SK-N-SH (cell line): ENCODE measurements around the gene LRP1-AS. TPM values are rescaled to one million over a fixed set of nuclear protein-coding genes. Genes with fewer than 3 reads are reported as not detected.

ENCODE experiments used
- CTCF ChIA-PET: fragments of 300-600, 350-600 bp; formaldehyde crosslinking; extraction: SDS; loops from one replicate; lab custom pipeline; 2021; lab: Yijun Ruan, JAX
- POLR2A ChIA-PET: fragments of 350-600 bp; sonication (Branson Sonifier 250); formaldehyde crosslinking; extraction: SDS; loops from one replicate; lab custom pipeline; 2020; ENCODE audit warnings: antibody characterized with exemption, inconsistent platforms; lab: Yijun Ruan, JAX
- DNase-seq: peaks from one replicate; pipeline ENCODE4 v3.0.0; 2012
- H2AFZ ChIP-seq: fragments of 200-600 bp; sonication (generic); 2 replicates; pipeline ENCODE4 v1.8.1; 2016; ENCODE audit warnings: antibody characterized with exemption, mild to moderate bottlenecking, low read depth
- H3F3A ChIP-seq: fragments of 200-600 bp; sonication (generic); replicated peaks from 2 replicates; pipeline ENCODE3; 2016; ENCODE audit warnings: antibody characterized with exemption, mild to moderate bottlenecking; ENCODE audit not compliant: insufficient read depth
- H3K27ac ChIP-seq, 2 experiments: fragments of 200-500 bp in 1 of 2; fragments of 200-600 bp in 1 of 2; sonication (Bioruptor generic) in 1 of 2; sonication (generic), shearing (Covaris generic) in 1 of 2; 2 replicates each; pipeline versions ENCODE4 v1.5.1 to v1.6.1; 2014 to 2016; ENCODE audit warnings: low read depth in 2 of 2, inconsistent platforms in 1 of 2, low read length in 1 of 2, mild to moderate bottlenecking in 1 of 2, mixed read lengths in 1 of 2
- H3K27me3 ChIP-seq: fragments of 200-600 bp; sonication (generic), shearing (Covaris generic); 2 replicates; pipeline ENCODE4 v1.6.1; 2016; ENCODE audit warnings: mixed run types; ENCODE audit not compliant: insufficient read depth
- H3K36me3 ChIP-seq, 2 experiments: fragments of 200-500 bp in 1 of 2; fragments of 200-600 bp in 1 of 2; sonication (Bioruptor generic) in 1 of 2; sonication (generic) in 1 of 2; replicated peaks in 1 of 2; 2 replicates each; pipeline versions ENCODE3 to v1.5.1; 2014 to 2016; ENCODE audit warnings: low read length in 1 of 2, mild to moderate bottlenecking in 1 of 2; ENCODE audit not compliant: insufficient read depth in 2 of 2, control insufficient read depth in 1 of 2
- H3K4me1 ChIP-seq, 2 experiments: fragments of 200-500 bp in 1 of 2; fragments of 200-600 bp in 1 of 2; sonication (Bioruptor generic) in 1 of 2; sonication (generic), shearing (Covaris generic) in 1 of 2; 2 replicates each; pipeline versions ENCODE4 v1.5.1 to v1.6.1; 2014 to 2016; ENCODE audit warnings: low read depth in 1 of 2, low read length in 1 of 2, mixed run types in 1 of 2; ENCODE audit not compliant: insufficient read depth in 2 of 2, control insufficient read depth in 1 of 2
- H3K4me2 ChIP-seq: fragments of 200-600 bp; sonication (generic), shearing (Covaris generic); 2 replicates; pipeline ENCODE4 v1.6.1; 2017; ENCODE audit warnings: mixed run types
- H3K4me3 ChIP-seq, 2 experiments: fragments of 200-500 bp in 1 of 2; fragments of 200-600 bp in 1 of 2; sonication (Bioruptor generic) in 1 of 2; sonication (generic), shearing (Covaris generic) in 1 of 2; 2 replicates each; pipeline versions ENCODE4 v1.5.1 to v1.8.1; 2014 to 2016; ENCODE audit warnings: low read depth in 2 of 2, inconsistent platforms in 1 of 2, low read length in 1 of 2, mild to moderate bottlenecking in 1 of 2, mixed read lengths in 1 of 2, moderate library complexity in 1 of 2
- H3K79me2 ChIP-seq: fragments of 200-600 bp; sonication (generic); 2 replicates; pipeline ENCODE4 v1.8.1; 2017; ENCODE audit warnings: mild to moderate bottlenecking; ENCODE audit not compliant: insufficient read depth
- H3K9ac ChIP-seq: fragments of 200-600 bp; sonication (generic); 2 replicates; pipeline ENCODE4 v1.6.1; 2017; ENCODE audit warnings: mixed run types
- H3K9me2 ChIP-seq: fragments of 200-600 bp; sonication (generic); 2 replicates; pipeline ENCODE4 v1.6.1; 2017; ENCODE audit warnings: mixed run types
- H3K9me3 ChIP-seq: fragments of 200-600 bp; sonication (generic); 2 replicates; pipeline ENCODE4 v1.6.1; 2017; ENCODE audit warnings: mixed run types, mild to moderate bottlenecking, moderate library complexity
- H4K20me1 ChIP-seq: fragments of 200-600 bp; sonication (generic); 2 replicates; pipeline ENCODE4 v1.6.1; 2017; ENCODE audit warnings: mild to moderate bottlenecking, mixed run types; ENCODE audit not compliant: insufficient read depth
- CTCF ChIP-seq: fragments of 200-600 bp; sonication (generic); IDR thresholded peaks from 2 replicates; pipeline ENCODE4 v1.6.1; 2017; ENCODE audit warnings: antibody characterized with exemption, mild to moderate bottlenecking, moderate library complexity
- EZH2phosphoT487 ChIP-seq: fragments of 200-600 bp; sonication (generic); IDR thresholded peaks from 2 replicates; pipeline ENCODE4 v1.6.1; 2017; ENCODE audit warnings: low read depth, mixed run types, mild to moderate bottlenecking, antibody characterized with exemption, moderate library complexity, borderline replicate concordance
- FOSL2 ChIP-seq: IDR thresholded peaks from 2 replicates; pipeline ENCODE4 v1.4.0; 2012; ENCODE audit warnings: low read depth, mild to moderate bottlenecking, moderate library complexity, borderline replicate concordance
- FOXJ3 ChIP-seq: sonication (generic); formaldehyde crosslinking; IDR thresholded peaks from 2 replicates; pipeline ENCODE4 v1.5.1; 2020; ENCODE audit warnings: mild to moderate bottlenecking, missing genetic modification reagents
- FOXM1 ChIP-seq: IDR thresholded peaks from 2 replicates; pipeline ENCODE4 v1.4.0; 2012; ENCODE audit warnings: low read depth, mild to moderate bottlenecking
- GABPA ChIP-seq: IDR thresholded peaks from 2 replicates; pipeline ENCODE4 v1.4.0; 2012; ENCODE audit warnings: low read depth, mild to moderate bottlenecking
- GATA2 ChIP-seq: sonication (generic); formaldehyde crosslinking; IDR thresholded peaks from 2 replicates; pipeline ENCODE4 v1.5.0; 2020; ENCODE audit warnings: mild to moderate bottlenecking, missing genetic modification reagents
- IRF3 ChIP-seq: fragments of 150-350 bp; IDR thresholded peaks from 2 replicates; pipeline ENCODE4 v1.6.1; 2016; ENCODE audit warnings: mild to moderate bottlenecking, low read depth, low read length
- MEF2A ChIP-seq: IDR thresholded peaks from 2 replicates; pipeline ENCODE4 v1.4.0; 2012; ENCODE audit warnings: low read depth, borderline replicate concordance
- MXI1 ChIP-seq: IDR thresholded peaks from 2 replicates; pipeline ENCODE4 v1.6.1; 2012; ENCODE audit warnings: mild to moderate bottlenecking, low read depth, low read length, improper control_type of control experiment
- NFIC ChIP-seq: IDR thresholded peaks from 2 replicates; pipeline ENCODE4 v1.4.0; 2012; ENCODE audit warnings: borderline replicate concordance
- RAD21 ChIP-seq: IDR thresholded peaks from 2 replicates; pipeline ENCODE4 v1.6.1; 2012; ENCODE audit warnings: mild to moderate bottlenecking, low read length
- RFX5 ChIP-seq: IDR thresholded peaks from 2 replicates; pipeline ENCODE4 v1.6.1; 2012; ENCODE audit warnings: mild to moderate bottlenecking, improper control_type of control experiment, low read length
- RXRA ChIP-seq: IDR thresholded peaks from 2 replicates; pipeline ENCODE4 v1.4.0; 2012; ENCODE audit warnings: low read depth, mild to moderate bottlenecking, borderline replicate concordance
- SMC3 ChIP-seq: IDR thresholded peaks from 2 replicates; pipeline ENCODE4 v1.6.1; 2012; ENCODE audit warnings: low read depth, low read length, improper control_type of control experiment
- TCF12 ChIP-seq: IDR thresholded peaks from 2 replicates; pipeline ENCODE4 v1.4.0; 2012
- TEAD4 ChIP-seq: IDR thresholded peaks from 2 replicates; pipeline ENCODE4 v1.4.0; 2012; ENCODE audit warnings: mild to moderate bottlenecking, borderline replicate concordance; ENCODE audit not compliant: insufficient read depth
- USF2 ChIP-seq: fragments of 150-350 bp; IDR thresholded peaks from 2 replicates; pipeline ENCODE4 v1.6.1; 2017; ENCODE audit warnings: antibody characterized with exemption, low read length, low read depth, borderline replicate concordance
- ZBTB33 ChIP-seq: IDR thresholded peaks from 2 replicates; pipeline ENCODE4 v1.4.0; 2012; ENCODE audit warnings: low read depth, borderline replicate concordance
- WGBS: methylation state at CpG from one replicate; pipeline ENCODE4 v1.1.6; 2017; ENCODE audit warnings: low lambda C conversion rate; 5-methylcytosine and 5-hydroxymethylcytosine counted together
- polyA plus RNA-seq, 3 experiments: library from polyadenylated mRNA; depleted of rRNA; stranded (reverse); fragments of >200 nt; gene quantifications; 2 replicates each; pipeline ENCODE4 v1.2.3, GENCODE V29; 2012

The LRP1-AS gene
- polyA plus RNA-seq, 1 of the 3 experiments (the other 2 are of a cell fraction), result not detected

GRCh38 chr12:57157588-57158173, 10.3 kb upstream of the LRP1-AS start:
- no peaks in the 10 kb centered on the region for H3F3A ChIP-seq
- ChIA-PET POLR2A (interaction anchor here (1.0 kb wide), 1 partner anchor 30 kb away, joined by 3 read pairs; the partner anchor contains the start of gene LRP1), CTCF (interaction anchor here (1.0 to 33.3 kb wide), 6 partner anchors 23 to 302 kb away, joined by 3 to 616 read pairs (median 6); partner anchors contain the start of gene GLI1)
- TF ChIP-seq TEAD4, result no peak
- no peak for TF ChIP-seq MEF2A
- no peak for TF ChIP-seq FOXM1
- TF ChIP-seq GATA2 (CRISPR knock-in tag), result no peak
- no peak for TF ChIP-seq RXRA
- no peak for TF ChIP-seq RAD21
- TF ChIP-seq RFX5, result no peak
- TF ChIP-seq MXI1, result no peak
- no peak for TF ChIP-seq FOXJ3 (CRISPR knock-in tag)
- TF ChIP-seq TCF12, result no peak
- TF ChIP-seq EZH2phosphoT487, result no peak
- TF ChIP-seq GABPA, result no peak
- TF ChIP-seq USF2, result no peak
- no peak for TF ChIP-seq CTCF
- TF ChIP-seq SMC3, result no peak
- TF ChIP-seq FOSL2, result no peak
- TF ChIP-seq ZBTB33, result no peak
- TF ChIP-seq IRF3, result no peak
- no peak for TF ChIP-seq NFIC
- peaks cover 9 to 41% of the 10 kb centered on the region in 2 experiments; a peak in 3 of 4 replicates for H3K4me1 ChIP-seq
- peak overlapping the region in 1 of 2 experiments; percentile 62; a peak in 1 of 4 replicates for H3K27ac ChIP-seq
- H4K20me1 ChIP-seq, result no peaks in the 10 kb centered on the region
- H3K79me2 ChIP-seq, result no peaks in the 10 kb centered on the region
- no peak overlapping the region for H3K4me2 ChIP-seq
- H3K9me2 ChIP-seq, result no peaks in the 10 kb centered on the region
- H3K9ac ChIP-seq, result no peak overlapping the region
- no peak for DNase-seq
- H3K27me3 ChIP-seq, result no peaks in the 10 kb centered on the region
- no peak overlapping the region for H2AFZ ChIP-seq
- H3K36me3 ChIP-seq, result peaks cover 41 to 72% of the 10 kb centered on the region in 2 experiments
- H3K9me3 ChIP-seq, result no peaks in the 10 kb centered on the region
- no peak overlapping the region for H3K4me3 ChIP-seq
- WGBS, result 94% methylated on average over 5 of the region's 5 CpGs
